ENCODE measurements around the gene TDRKH.

The TDRKH gene

GRCh38 chr1:151822404-151822803 is 32.1 kb upstream of the TDRKH start:
- WGBS (ENCODE audit: extremely low coverage, insufficient coverage, low lambda C conversion rate) = no CpG with 5 or more reads among the region's 7 CpGs
- peak overlapping the region; percentile 56 for H3K56ac ChIP-seq (ENCODE audit: low read length)
- H3K79me2 ChIP-seq (ENCODE audit: control insufficient read depth, insufficient read depth, low read length) = no peaks in the 10 kb centered on the region
- no peak overlapping the region for H2BK120ac ChIP-seq (ENCODE audit: low read depth, low read length)
- H4K5ac ChIP-seq (ENCODE audit: low read length) = no peak overlapping the region
- no peak overlapping the region for H3K4ac ChIP-seq (ENCODE audit: low read depth, low read length)
- no peak overlapping the region for H2AK5ac ChIP-seq (ENCODE audit: low read length)
- no peak overlapping the region for H2BK15ac ChIP-seq (replicated peaks; ENCODE audit: low read depth)
- H3K36me3 ChIP-seq (ENCODE audit: control insufficient read depth, insufficient read depth, low read length) = no peaks in the 10 kb centered on the region
- H2BK5ac ChIP-seq (ENCODE audit: low read length) = peak overlapping the region; percentile 31
- H3K27me3 ChIP-seq (ENCODE audit: insufficient read depth, low read length, poor library complexity) = no peaks in the 10 kb centered on the region
- H3K9ac ChIP-seq (ENCODE audit: low read length) = peak overlapping the region; percentile 6
- no peak overlapping the region for H4K8ac ChIP-seq (ENCODE audit: low read depth, low read length)
- no peak overlapping the region for H3K18ac ChIP-seq (ENCODE audit: low read length)
- no peak overlapping the region for H3K23ac ChIP-seq (ENCODE audit: low read length)
- H3K27ac ChIP-seq (ENCODE audit: low read depth, low read length) = no peak overlapping the region
- H3K79me1 ChIP-seq (ENCODE audit: low read length) = no peaks in the 10 kb centered on the region
- no peak overlapping the region for H3K4me2 ChIP-seq (ENCODE audit: low read length)
- no peak overlapping the region for H3K4me3 ChIP-seq (ENCODE audit: low read length)
- DNase-seq = peak; percentile 18
- H3K4me1 ChIP-seq (ENCODE audit: control insufficient read depth, low read depth, low read length) = peaks cover 19% of the 10 kb centered on the region

- Histone ChIP-seq H3K4ac (ENCODE audit: low read depth, low read length) (no peak overlapping the region), H4K5ac (ENCODE audit: low read length) (no peak overlapping the region), H4K8ac (ENCODE audit: low read depth, low read length) (no peak overlapping the region), H3K4me1 (ENCODE audit: control insufficient read depth, low read depth, low read length) (peaks cover 16% of the 10 kb centered on the region), H3K9ac (ENCODE audit: low read length) (no peak overlapping the region), H3K56ac (ENCODE audit: low read length) (no peak overlapping the region), H3K4me2 (ENCODE audit: low read length) (no peak overlapping the region), H3K36me3 (ENCODE audit: control insufficient read depth, insufficient read depth, low read length) (no peaks in the 10 kb centered on the region), H3K18ac (ENCODE audit: low read length) (no peak overlapping the region), H2BK5ac (ENCODE audit: low read length) (no peak overlapping the region), H3K4me3 (ENCODE audit: low read length) (no peak overlapping the region), H3K79me1 (ENCODE audit: low read length) (no peaks in the 10 kb centered on the region), H3K27me3 (ENCODE audit: insufficient read depth, low read length, poor library complexity) (no peaks in the 10 kb centered on the region), H3K23ac (ENCODE audit: low read length) (no peak overlapping the region), H3K27ac (ENCODE audit: low read depth, low read length) (no peak overlapping the region), H3K79me2 (ENCODE audit: control insufficient read depth, insufficient read depth, low read length) (no peaks in the 10 kb centered on the region), H2AK5ac (ENCODE audit: low read length) (no peak overlapping the region), H2BK15ac (replicated peaks; ENCODE audit: low read depth) (no peak overlapping the region), H2BK120ac (ENCODE audit: low read depth, low read length) (no peak overlapping the region)
- DNase-seq = no peak
- no CpG with 5 or more reads among the region's 2 CpGs for WGBS (ENCODE audit: extremely low coverage, insufficient coverage, low lambda C conversion rate)
Observed at GRCh38 chr1:151820940-151821339, 30.6 kb upstream of the TDRKH start.

- Histone ChIP-seq H3K79me1 (ENCODE audit: low read length) (no peaks in the 10 kb centered on the region), H3K9ac (ENCODE audit: low read length) (no peak overlapping the region), H3K4me2 (ENCODE audit: low read length) (no peak overlapping the region), H2BK15ac (replicated peaks; ENCODE audit: low read depth) (no peak overlapping the region), H3K36me3 (ENCODE audit: control insufficient read depth, insufficient read depth, low read length) (no peaks in the 10 kb centered on the region), H3K4me1 (ENCODE audit: control insufficient read depth, low read depth, low read length) (peaks cover 10% of the 10 kb centered on the region), H4K5ac (ENCODE audit: low read length) (no peak overlapping the region), H3K56ac (ENCODE audit: low read length) (no peak overlapping the region), H3K27ac (ENCODE audit: low read depth, low read length) (no peak overlapping the region), H2AK5ac (ENCODE audit: low read length) (no peak overlapping the region), H3K23ac (ENCODE audit: low read length) (no peak overlapping the region), H3K4me3 (ENCODE audit: low read length) (no peak overlapping the region), H4K8ac (ENCODE audit: low read depth, low read length) (no peak overlapping the region), H2BK120ac (ENCODE audit: low read depth, low read length) (no peak overlapping the region), H3K18ac (ENCODE audit: low read length) (no peak overlapping the region), H3K4ac (ENCODE audit: low read depth, low read length) (no peak overlapping the region), H2BK5ac (ENCODE audit: low read length) (no peak overlapping the region), H3K79me2 (ENCODE audit: control insufficient read depth, insufficient read depth, low read length) (no peaks in the 10 kb centered on the region), H3K27me3 (ENCODE audit: insufficient read depth, low read length, poor library complexity) (no peaks in the 10 kb centered on the region)
- DNase-seq = no peak
- WGBS (ENCODE audit: extremely low coverage, insufficient coverage, low lambda C conversion rate) = no CpG with 5 or more reads among the region's 7 CpGs
Observed at GRCh38 chr1:151819976-151820623, 29.8 kb upstream of the TDRKH start.

- H3K18ac ChIP-seq (ENCODE audit: low read length) = no peak overlapping the region
- no CpG with 5 or more reads among the region's 12 CpGs for WGBS (ENCODE audit: extremely low coverage, insufficient coverage, low lambda C conversion rate)
- no peak for DNase-seq
- no peak overlapping the region for H2BK5ac ChIP-seq (ENCODE audit: low read length)
- H3K4ac ChIP-seq (ENCODE audit: low read depth, low read length) = no peak overlapping the region
- no peaks in the 10 kb centered on the region for H3K79me2 ChIP-seq (ENCODE audit: control insufficient read depth, insufficient read depth, low read length)
- H3K9ac ChIP-seq (ENCODE audit: low read length) = no peak overlapping the region
- H2BK15ac ChIP-seq (replicated peaks; ENCODE audit: low read depth) = no peak overlapping the region
- H3K36me3 ChIP-seq (ENCODE audit: control insufficient read depth, insufficient read depth, low read length) = no peaks in the 10 kb centered on the region
- no peak overlapping the region for H4K5ac ChIP-seq (ENCODE audit: low read length)
- no peaks in the 10 kb centered on the region for H3K27me3 ChIP-seq (ENCODE audit: insufficient read depth, low read length, poor library complexity)
- H3K4me3 ChIP-seq (ENCODE audit: low read length) = no peak overlapping the region
- no peak overlapping the region for H3K27ac ChIP-seq (ENCODE audit: low read depth, low read length)
- H3K4me2 ChIP-seq (ENCODE audit: low read length) = no peak overlapping the region
- H3K56ac ChIP-seq (ENCODE audit: low read length) = no peak overlapping the region
- no peak overlapping the region for H2AK5ac ChIP-seq (ENCODE audit: low read length)
- H3K79me1 ChIP-seq (ENCODE audit: low read length) = no peaks in the 10 kb centered on the region
- H3K4me1 ChIP-seq (ENCODE audit: control insufficient read depth, low read depth, low read length) = peaks cover 10% of the 10 kb centered on the region
- no peak overlapping the region for H2BK120ac ChIP-seq (ENCODE audit: low read depth, low read length)
- no peak overlapping the region for H3K23ac ChIP-seq (ENCODE audit: low read length)
- H4K8ac ChIP-seq (ENCODE audit: low read depth, low read length) = no peak overlapping the region
Observed at GRCh38 chr1:151819227-151819835, 29.0 kb upstream of the TDRKH start.

GRCh38 chr1:151817353-151817730 is 27.0 kb upstream of the TDRKH start:
- Histone ChIP-seq H3K79me1 (ENCODE audit: low read length) (no peaks in the 10 kb centered on the region), H3K4me1 (ENCODE audit: control insufficient read depth, low read depth, low read length) (peaks cover under 1% of the 10 kb centered on the region), H4K5ac (ENCODE audit: low read length) (no peak overlapping the region), H2AK5ac (ENCODE audit: low read length) (no peak overlapping the region), H3K27me3 (ENCODE audit: insufficient read depth, low read length, poor library complexity) (no peaks in the 10 kb centered on the region), H3K56ac (ENCODE audit: low read length) (no peak overlapping the region), H4K8ac (ENCODE audit: low read depth, low read length) (no peak overlapping the region), H3K4me3 (ENCODE audit: low read length) (no peak overlapping the region), H3K4me2 (ENCODE audit: low read length) (no peak overlapping the region), H3K36me3 (ENCODE audit: control insufficient read depth, insufficient read depth, low read length) (no peaks in the 10 kb centered on the region), H3K79me2 (ENCODE audit: control insufficient read depth, insufficient read depth, low read length) (no peaks in the 10 kb centered on the region), H3K9ac (ENCODE audit: low read length) (no peak overlapping the region), H3K4ac (ENCODE audit: low read depth, low read length) (no peak overlapping the region), H2BK15ac (replicated peaks; ENCODE audit: low read depth) (no peak overlapping the region), H3K23ac (ENCODE audit: low read length) (no peak overlapping the region), H3K27ac (ENCODE audit: low read depth, low read length) (no peak overlapping the region), H2BK5ac (ENCODE audit: low read length) (no peak overlapping the region), H3K18ac (ENCODE audit: low read length) (no peak overlapping the region), H2BK120ac (ENCODE audit: low read depth, low read length) (no peak overlapping the region)
- no CpG with 5 or more reads among the region's 7 CpGs for WGBS (ENCODE audit: extremely low coverage, insufficient coverage, low lambda C conversion rate)
- no peak for DNase-seq
